Jurkat, Clone E6-1 (cell line): ENCODE measurements around the gene SEPHS2.

Experiments used
- DNase-seq: peaks from one replicate; pipeline ENCODE4 v3.0.0-alpha.2; 2011; ENCODE audit warnings: low read depth, low spot score
- H3K4me3 ChIP-seq: 2 replicates; pipeline ENCODE4 v1.5.1; 2011; ENCODE audit warnings: mild to moderate bottlenecking, low read length, control low read depth, moderate library complexity

Gene SEPHS2

DNA sequence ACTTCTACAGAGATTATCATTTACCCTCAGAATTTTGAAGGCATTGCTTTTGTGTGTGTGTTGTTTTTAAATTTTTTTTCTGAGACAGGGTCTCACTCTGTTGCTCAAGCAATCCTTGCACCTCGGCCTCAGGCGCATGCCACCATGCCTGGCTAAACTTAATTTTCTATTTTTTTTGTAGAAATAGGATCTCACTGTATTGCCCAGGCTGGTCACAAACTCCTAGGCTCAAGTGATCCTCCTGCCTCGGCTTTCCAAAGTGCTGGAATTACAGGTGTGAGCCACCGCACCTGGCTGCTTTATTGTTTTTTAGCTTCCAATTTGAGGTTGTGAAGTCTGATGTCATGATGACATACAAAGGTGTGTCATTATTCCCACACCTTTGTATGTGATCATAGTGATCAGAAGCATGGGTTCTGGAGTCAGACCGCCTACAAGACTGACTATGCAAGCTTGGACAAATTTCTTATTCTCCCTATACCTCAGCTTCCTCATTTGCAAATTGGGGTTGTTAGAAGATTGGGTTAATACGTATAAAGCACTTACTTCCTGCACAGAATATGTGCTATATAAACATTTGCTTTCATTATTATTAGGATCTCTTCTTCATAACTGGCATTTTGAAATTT lies 5.8 kb downstream of the SEPHS2 start:
- H3K4me3 ChIP-seq, result no peak overlapping the region
- DNase-seq, result no peak

DNA sequence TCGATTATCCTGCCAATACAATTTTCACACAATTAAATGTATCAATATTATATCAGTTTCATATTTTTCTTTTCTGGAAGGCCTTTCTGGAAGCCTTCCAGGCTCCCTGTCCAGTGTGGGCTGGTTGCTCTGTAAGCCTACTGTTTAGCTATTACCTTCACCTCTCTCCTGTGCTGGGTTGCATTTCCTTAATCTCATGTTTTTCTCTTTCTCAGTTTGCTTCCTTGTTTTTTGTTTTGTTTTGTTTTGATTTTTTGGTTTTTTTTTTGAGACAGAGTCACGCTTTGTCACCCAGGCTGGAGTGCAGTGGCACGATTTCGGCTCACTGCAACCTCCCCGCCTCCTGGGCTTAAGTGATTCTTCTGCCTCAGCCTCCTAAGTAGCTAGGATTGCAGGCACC lies 6.8 kb downstream of the SEPHS2 start:
- H3K4me3 ChIP-seq, result no peak overlapping the region
- DNase-seq, result no peak

DNA sequence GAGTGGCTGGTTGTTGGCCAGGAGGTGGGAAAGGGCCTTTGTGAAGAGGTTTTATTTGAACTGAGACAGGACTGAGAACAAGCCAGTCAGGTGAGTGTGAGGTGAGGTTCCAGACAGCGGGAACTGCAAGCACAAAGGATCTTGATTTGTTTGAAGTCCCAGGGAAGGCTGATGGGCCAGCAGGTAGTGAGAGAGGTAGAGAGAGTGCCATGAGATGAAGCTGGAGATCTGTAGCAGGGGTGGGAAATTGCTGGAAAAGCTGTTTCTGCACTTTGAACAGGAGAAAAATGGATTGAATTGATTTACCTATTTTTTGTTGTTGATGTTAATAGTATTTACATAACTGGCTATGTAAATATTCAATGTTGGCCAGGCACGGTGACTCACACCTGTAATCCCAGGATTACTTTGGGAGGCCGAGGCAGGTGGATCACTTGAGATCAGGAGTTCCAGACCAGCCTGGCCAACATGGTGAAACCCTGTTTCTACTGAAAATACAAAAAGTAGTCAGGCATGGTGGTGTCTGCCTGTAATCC lies 8.1 kb downstream of the SEPHS2 start:
- DNase-seq, result no peak

DNA sequence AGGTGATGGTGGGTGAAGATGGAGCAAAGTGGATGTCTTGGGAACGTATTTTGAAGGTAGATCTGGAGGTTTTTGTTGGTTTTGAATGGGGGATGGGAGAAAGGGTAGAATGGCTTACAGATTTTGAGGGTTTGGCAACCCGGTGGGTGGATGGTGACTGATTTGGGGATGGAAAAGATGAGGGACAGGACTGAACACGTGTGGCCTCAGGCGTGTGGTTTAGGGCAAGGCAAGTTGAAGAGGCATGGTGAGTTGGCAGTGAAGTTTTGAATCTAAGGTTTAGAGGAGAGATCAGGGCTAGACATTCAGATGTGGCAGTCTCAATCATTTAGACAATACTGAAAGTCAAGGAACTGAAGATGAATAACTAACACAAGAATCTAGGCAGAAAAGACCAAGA lies 10.8 kb downstream of the SEPHS2 start:
- H3K4me3 ChIP-seq, result no peak overlapping the region
- no peak for DNase-seq

More for the DNA sequence above, 8.1 kb downstream of the SEPHS2 start:
- H3K4me3 ChIP-seq, result no peak overlapping the region

DNA sequence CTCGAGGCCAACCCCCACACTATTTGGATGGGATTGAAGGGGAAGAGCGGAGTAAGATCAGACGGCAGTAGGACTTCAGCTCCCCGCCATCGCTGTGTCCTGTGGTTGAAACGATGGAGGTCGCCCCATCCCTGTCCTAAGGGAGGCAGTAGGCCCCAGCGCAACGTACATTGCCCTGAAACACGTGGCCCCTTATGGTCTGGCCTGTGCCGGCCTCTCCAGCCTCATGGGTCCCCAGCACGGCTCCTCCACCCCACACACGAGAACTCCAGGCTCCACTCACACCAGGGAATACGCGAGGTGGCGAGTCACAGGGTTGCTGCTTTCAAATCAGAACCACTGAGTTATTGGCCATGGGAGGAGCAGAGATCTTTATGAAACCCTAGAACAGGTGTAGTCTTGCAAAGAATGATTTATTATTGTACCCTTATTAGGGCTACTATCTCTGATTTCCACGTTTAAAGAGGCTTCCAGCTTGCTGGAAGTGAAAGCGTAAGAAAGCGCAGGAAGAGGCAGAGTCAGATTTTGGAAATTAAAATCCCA lies 15.2 kb downstream of the SEPHS2 start:
- H3K4me3 ChIP-seq, result peak overlapping the region; percentile 39
- DNase-seq, result no peak

DNA sequence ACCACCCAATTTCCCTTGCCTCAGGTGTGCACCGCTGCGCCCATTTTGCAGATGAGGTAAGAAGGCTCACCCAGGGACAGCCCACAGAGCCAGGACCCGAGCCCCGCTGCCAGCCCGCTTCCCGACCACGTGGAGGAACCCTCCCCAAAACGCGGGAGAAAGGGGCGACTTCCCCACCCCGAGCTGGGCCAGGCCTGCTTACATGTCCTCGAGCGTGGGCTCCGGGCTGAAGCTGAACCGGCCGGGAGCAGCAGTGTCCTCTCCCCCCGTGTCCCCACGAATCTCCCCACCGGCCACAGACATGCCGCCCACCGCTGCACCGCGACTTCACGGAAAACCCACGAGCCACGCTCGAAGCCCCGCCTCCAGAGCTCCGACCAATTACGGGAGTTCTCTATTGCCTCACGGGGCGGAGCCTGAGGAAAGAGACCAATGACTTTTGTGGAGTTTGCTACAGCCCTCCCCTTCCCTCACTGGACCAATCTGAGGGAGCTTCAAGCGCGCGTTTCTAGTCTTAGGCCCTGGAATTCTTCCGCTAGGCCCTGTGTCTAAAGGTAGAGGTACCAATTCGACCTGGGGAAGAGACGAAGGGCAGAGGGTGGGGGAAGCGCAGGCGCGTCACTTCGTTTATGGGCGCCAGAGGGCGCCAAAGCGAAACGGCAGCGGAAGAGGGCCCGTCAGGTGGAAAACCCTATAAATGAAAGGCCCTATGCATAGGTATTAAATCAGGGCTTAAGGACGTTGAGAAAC lies 15.8 kb downstream of the SEPHS2 start, which contains the start of gene DCTPP1:
Gene DCTPP1, minus strand, starts transcription at position 353 of the 750 bp plus-strand sequence. Its CDS starts 50 bp downstream, at position 303.
- peak within 1 kb of the TSS; percentile 93 for H3K4me3 ChIP-seq
- peak; percentile 100 for DNase-seq

DNA sequence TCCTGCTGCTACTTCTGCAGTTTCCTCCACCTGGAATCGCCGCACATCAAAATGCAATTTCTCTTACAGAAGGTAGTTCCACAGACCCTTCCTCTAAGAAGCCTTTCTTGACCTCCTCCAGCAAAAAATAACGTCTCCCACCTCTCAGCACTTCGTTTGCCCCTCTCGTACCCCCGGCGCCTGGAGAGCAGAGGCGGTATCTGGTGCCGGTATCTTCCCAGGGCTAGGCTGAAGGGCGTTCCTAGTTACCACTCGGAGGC lies 16.3 kb downstream of the SEPHS2 start:
- no peak for DNase-seq
- H3K4me3 ChIP-seq, result peak overlapping the region; percentile 93

DNA sequence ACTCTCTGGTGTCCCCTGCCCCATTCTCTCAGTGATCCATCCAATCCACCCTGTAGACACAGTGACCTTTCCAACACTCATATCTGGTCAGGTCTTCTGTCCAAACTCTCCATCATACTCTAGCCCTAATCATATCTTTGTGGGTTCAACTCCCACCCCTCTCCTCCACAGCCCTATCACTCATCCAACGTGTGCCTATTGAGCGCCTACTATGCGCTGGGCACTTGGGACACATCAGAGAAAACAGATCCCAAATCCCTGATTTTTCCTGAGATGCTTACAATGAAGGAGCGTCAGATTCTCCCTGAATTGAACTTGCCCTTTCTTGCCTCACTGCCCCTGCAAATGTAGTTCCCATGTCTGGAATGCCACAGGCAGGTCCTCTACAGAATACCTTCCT lies 17.6 kb downstream of the SEPHS2 start:
- DNase-seq, result no peak
- H3K4me3 ChIP-seq, result no peak overlapping the region

DNA sequence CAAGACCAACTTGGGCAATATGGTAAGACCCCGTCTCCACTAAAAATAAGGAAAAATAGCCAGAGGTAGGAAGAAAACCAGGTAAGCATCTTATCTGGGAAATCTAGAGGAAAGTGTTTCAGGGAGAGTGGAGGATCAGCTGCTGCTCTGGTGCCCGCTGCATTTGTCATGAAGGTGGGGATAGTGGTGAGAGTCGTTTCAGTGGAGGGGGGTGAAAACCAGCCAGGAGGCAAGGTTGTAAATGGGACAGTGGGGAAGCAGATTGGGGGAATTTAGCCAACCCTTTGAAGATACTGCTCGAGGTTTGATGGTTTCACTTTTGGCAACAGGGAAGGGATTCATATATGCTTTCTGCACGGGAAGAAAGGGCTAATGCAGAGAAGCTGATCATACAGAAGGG lies 24.7 kb downstream of the SEPHS2 start:
- no peak for DNase-seq

DNA sequence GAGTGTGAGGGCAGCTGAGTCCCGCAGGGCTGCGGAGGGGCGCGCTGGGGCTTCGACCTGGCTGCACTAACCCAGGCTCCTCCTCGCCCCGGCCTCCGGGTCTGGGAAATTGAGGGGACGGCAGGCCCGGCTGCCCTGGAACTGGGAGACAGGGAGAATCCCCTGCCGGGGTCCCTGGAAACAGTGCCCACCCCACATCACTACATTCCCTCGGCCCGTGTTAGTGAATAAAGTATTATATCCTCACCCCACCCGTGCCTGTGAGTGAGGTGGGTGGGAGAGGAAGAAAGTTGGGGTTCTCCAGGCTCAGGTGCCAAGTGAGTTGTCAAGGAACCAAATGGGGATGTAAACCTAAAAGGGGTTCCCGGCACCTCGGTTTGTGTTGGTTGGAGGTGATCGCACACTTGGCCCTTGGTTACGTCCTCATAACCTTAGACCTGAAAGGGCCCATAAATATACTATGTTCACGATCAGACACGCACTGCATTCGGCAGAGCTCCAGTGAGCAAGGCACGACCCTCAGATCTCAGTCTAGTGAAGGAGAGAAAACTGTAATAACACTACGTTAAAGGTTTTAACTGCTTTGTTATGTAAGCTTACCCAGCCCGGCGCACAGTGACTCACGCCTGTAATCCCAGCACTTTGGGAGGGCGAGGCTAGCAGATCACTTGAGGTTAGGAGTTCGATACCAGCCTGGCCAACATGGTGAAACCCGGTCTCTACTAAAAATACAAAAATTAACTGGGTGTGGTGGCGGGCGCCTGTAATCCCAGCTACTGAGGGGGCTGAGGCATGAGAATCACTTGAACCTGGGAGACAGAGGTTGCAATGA lies 27.1 kb downstream of the SEPHS2 start:
- no peak for DNase-seq

More for the DNA sequence above, 24.7 kb downstream of the SEPHS2 start:
- H3K4me3 ChIP-seq, result no peak overlapping the region

DNA sequence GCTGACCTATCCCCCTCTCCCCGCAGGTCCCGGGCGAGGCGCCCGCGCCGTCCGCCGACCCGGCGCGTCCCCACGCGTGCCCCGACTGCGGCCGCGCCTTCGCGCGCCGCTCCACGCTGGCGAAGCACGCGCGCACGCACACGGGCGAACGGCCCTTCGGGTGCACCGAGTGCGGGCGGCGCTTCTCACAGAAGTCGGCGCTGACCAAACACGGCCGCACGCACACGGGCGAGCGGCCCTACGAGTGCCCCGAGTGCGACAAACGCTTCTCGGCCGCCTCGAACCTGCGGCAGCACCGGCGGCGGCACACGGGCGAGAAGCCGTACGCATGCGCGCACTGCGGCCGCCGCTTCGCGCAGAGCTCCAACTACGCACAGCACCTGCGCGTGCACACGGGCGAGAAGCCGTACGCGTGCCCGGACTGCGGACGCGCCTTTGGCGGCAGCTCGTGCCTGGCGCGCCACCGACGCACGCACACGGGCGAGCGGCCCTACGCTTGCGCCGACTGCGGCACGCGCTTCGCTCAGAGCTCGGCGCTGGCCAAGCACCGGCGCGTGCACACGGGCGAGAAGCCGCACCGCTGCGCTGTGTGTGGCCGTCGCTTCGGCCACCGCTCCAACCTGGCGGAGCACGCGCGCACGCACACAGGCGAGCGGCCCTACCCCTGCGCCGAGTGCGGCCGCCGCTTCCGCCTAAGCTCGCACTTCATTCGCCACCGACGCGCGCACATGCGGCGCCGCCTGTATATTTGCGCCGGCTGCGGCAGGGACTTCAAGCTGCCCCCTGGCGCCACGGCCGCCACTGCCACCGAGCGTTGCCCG lies 27.9 kb downstream of the SEPHS2 start:
- H3K4me3 ChIP-seq, result peak overlapping the region; percentile 32
- DNase-seq, result peak; percentile 80

More for the DNA sequence above, 27.1 kb downstream of the SEPHS2 start:
- H3K4me3 ChIP-seq, result peak overlapping the region; percentile 32

DNA sequence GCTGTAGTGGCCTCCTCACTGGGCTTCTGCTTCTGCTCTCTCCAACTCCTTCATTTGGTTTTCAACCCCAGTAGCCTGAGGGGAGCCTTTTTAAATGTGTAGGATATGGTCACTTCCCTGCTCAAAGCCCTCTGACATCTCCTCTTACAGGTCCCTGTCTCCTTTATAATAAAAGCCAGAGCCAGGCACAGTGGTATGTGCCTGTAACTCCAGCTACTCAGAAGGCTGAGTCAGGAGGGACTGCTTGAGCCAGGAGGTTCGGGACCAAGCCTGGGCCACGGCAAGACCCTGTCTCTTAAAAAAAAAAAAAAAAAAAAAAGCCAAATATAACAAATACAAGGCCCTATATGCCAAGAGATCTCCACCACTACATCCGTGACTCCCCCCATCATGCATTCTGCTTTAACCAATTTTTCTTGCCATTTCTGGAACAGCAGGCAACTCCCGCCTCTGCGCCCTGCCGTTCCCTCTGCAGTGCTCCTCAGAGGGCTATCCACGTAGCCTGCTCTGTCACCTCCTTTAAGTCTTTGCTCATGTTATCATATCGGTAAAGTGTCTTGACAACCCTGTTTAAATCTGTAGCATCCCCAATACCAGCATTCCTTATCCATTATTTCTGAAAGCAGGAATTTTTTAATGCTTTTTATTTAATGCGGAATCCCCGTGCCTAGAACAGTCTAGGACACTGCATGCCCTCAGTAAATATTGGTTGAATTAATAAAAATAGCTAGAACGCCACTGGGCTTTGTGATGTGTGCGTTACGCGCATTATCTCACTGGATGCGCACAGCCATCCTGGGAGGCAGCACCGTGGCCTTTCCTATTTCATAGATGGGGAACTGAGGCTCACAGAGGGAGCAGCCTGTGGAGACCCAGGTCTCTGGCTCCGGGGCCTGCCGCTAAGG lies 28.8 kb downstream of the SEPHS2 start:
- DNase-seq, result no peak

DNA sequence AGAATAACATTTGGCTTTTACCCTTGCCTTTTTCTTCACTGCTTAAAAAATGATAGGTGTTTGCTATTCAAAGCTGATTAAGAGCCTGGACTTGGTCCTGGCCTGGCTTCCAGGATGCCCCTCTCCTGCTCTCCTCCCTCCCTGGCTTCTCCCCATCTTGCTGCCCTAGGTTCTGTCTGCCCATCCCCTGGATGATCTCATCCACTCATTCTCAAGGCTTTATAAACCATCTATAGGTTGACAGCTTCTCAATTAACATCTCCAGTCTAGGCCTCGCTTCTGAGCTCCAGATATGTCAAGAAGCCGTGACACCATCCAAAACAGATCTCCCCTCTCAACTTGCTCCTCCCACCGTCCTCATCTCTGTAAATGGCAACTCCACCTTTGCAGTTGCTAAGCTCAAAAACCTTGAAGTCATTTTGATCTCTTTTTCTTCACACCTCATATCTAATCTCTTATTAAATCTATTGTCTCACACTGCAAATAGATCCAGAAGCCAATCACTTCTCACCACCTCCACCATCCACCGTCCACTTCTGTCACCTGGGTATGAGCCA lies 29.5 kb downstream of the SEPHS2 start:
- H3K4me3 ChIP-seq, result no peak overlapping the region
- DNase-seq, result no peak

More for the DNA sequence above, 28.8 kb downstream of the SEPHS2 start:
- H3K4me3 ChIP-seq, result no peak overlapping the region

DNA sequence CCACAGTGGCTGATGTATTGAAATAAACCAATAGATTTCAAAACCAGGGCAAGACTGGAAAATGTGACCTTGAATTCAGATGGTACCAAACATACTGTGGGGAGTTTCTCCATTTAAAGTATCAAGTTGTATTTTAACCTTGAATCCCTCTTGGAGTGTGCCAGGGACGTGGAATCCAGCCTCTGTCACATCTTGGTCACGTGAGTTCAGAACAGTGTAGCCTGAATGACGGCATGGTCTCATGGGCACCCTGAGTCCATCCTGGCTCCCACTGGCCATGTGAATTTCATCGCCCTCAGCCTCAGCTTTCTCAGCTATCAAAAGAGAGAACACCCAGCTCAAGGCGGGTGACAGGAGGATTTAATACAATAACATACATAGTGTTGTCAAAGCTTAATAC lies 31.5 kb downstream of the SEPHS2 start:
- DNase-seq, result no peak
- no peak overlapping the region for H3K4me3 ChIP-seq

DNA sequence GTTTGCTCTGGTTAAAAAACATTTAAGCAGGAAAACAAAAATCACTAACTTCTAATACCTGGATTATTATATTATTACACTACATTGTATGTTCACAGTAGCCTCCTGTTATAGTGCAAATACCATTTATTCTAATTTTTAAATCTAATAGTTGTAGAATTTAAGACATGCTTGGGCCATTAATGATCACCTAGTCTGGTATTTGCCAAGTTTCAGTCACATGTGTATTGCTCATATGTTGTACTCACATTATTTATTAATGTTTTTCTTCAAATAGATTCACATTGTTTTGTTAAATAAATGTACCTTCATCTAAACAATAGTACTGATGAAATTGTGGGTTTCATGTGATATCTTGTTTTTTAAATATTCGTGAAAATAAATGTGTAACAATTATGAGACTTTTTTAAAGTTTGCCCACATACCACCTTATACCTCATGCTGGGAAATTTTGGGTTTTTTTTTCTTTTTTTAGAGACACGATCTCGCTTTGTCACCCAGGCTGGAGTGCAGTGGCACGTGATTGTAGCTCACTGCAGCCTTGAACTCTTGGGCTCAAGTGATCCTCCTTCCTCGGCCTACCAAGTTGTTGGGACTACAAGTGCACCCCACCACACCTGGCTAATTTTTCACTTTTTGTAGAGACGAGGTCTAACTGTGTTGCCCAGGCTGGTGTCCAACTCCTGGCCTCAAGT lies 32.4 kb downstream of the SEPHS2 start:
- no peak overlapping the region for H3K4me3 ChIP-seq
- no peak for DNase-seq

DNA sequence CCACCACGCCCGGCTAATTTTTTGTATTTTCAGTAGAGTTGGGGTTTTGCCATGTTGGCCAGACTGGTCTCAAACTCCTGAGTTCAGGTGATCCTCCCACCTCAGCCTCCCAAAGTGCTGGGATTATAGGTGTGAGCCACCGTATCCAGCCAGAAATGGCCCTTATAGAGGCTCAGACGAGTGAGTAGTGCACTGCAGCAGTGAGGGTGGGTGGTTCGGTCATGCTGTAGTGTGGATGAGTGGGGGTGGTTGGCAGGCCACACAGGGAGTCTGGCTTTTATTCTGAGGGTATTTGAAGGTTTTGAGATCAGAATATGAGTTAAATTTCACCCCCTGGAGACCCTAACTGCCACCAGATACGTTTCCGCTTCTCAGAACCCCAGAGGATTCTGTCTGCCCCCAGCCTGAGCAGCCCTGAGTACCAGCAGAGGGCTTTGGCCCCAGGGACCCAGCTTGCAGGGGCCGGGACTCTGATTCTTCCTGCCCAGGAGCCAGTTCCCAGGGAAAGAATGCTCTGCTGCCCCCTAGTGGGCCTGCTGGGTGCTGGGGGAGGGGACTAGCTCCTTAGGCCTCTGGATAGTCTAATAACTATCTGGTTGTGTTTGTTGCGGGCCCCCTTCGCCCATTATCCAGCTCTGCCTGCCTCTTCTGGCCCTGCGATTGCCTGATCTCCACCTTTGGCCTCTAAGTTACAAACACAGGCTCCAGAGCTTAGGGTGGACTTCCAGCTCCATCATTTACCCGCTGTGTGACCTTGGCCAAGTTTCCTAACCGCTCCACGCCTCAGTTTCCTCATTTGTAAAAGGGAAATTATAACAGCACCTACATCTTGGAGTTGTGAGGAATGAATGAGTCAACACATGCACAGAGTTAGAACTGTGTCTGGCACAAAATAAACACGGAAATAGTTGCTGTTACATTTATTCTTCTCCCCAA lies 36.3 kb downstream of the SEPHS2 start:
- H3K4me3 ChIP-seq, result no peak overlapping the region
- peak; percentile 81 for DNase-seq
